K562 (cell line): ENCODE results near the gene AFM. TPM values are rescaled to one million over a fixed set of nuclear protein-coding genes. Genes with fewer than 3 reads are reported as not detected.
A peak's percentile ranks its signal among the peaks of the same experiment; 100 is the strongest.

Experiments used
- ATF1 ChIP-seq, 2 experiments: fragments of 450-650 bp in 1 of 2; IDR thresholded peaks; 2 replicates each; pipeline ENCODE4 v1.6.1; 2016; ENCODE audit warnings: missing compliant biosample characterization in 1 of 2, missing genetic modification characterization in 1 of 2
- CBX2 ChIP-seq: fragments of 200-600 bp; sonication (generic); IDR thresholded peaks from one replicate; pipeline ENCODE4 v1.6.1; 2012; ENCODE audit warnings: mild to moderate bottlenecking, low read length, inconsistent platforms; ENCODE audit not compliant: insufficient read depth, poor library complexity, severe bottlenecking
- E2F4 ChIP-seq: sonication (generic); formaldehyde crosslinking; IDR thresholded peaks from 2 replicates; pipeline ENCODE4 v1.8.0; 2022; ENCODE audit warnings: mild to moderate bottlenecking, low read depth, missing genetic modification reagents
- ELF2 ChIP-seq: fragments of 250-450 bp; sonication (Bioruptor Pico); IDR thresholded peaks from 2 replicates; pipeline ENCODE4 v1.5.0; 2021; ENCODE audit warnings: mild to moderate bottlenecking
- ETS1 ChIP-seq: conservative IDR thresholded peaks from 2 replicates; pipeline ENCODE4 v1.6.1; 2011; ENCODE audit warnings: low read depth, mild to moderate bottlenecking, low read length; ENCODE audit not compliant: control insufficient read depth
- FOXK1 ChIP-seq: sonication (generic); formaldehyde crosslinking; IDR thresholded peaks from 2 replicates; pipeline ENCODE4 v1.8.0; 2022; ENCODE audit warnings: missing genetic modification reagents, mild to moderate bottlenecking, borderline replicate concordance
- KLF6 ChIP-seq: fragments of 250-450 bp; sonication (Bioruptor Pico); IDR thresholded peaks from 2 replicates; pipeline ENCODE4 v1.4.0; 2020; ENCODE audit warnings: mild to moderate bottlenecking, moderate library complexity, borderline replicate concordance
- MAFK ChIP-seq: IDR thresholded peaks from 2 replicates; pipeline ENCODE4 v1.6.1; 2011; ENCODE audit warnings: low read length, improper control_type of control experiment
- MLX ChIP-seq, 2 experiments: fragments of 450-650 bp in 1 of 2; sonication (generic) in 1 of 2; formaldehyde crosslinking; conservative IDR thresholded peaks; 2 replicates each; pipeline versions ENCODE4 v1.4.0 to v1.8.1; 2020 to 2022; ENCODE audit warnings: mild to moderate bottlenecking in 1 of 2, missing genetic modification reagents in 1 of 2
- NFE2L1 ChIP-seq: fragments of 450-650 bp; IDR thresholded peaks from 2 replicates; pipeline ENCODE4 v1.6.1; 2016; ENCODE audit warnings: missing genetic modification characterization, low read depth, mild to moderate bottlenecking, missing compliant biosample characterization, moderate library complexity, borderline replicate concordance
- NR3C1 ChIP-seq: sonication (generic); formaldehyde crosslinking; IDR thresholded peaks from 2 replicates; pipeline ENCODE4 v1.8.1; 2022; ENCODE audit warnings: missing genetic modification reagents
- RFX7 ChIP-seq: fragments of 250-450 bp; sonication (Bioruptor Pico); IDR thresholded peaks from 2 replicates; pipeline ENCODE4 v1.5.1; 2021; ENCODE audit warnings: mild to moderate bottlenecking
- RHOXF2B ChIP-seq: fragments of 250-450 bp; sonication (Bioruptor Pico); conservative IDR thresholded peaks from 2 replicates; pipeline ENCODE4 v1.5.1; 2021
- SRSF1 ChIP-seq: fragments of 200-400 bp; formaldehyde crosslinking; IDR thresholded peaks from 2 replicates; pipeline ENCODE4 v1.6.1; 2017; ENCODE audit warnings: mild to moderate bottlenecking, low read depth, low read length, moderate library complexity
- THRB ChIP-seq: fragments of 450-650 bp; formaldehyde crosslinking; conservative IDR thresholded peaks from 2 replicates; pipeline ENCODE4 v1.4.0; 2022; ENCODE audit warnings: mild to moderate bottlenecking, missing genetic modification characterization
- ZBTB9 ChIP-seq: fragments of 450-650 bp; formaldehyde crosslinking; IDR thresholded peaks from 2 replicates; pipeline ENCODE4 v1.4.0; 2020; ENCODE audit warnings: mild to moderate bottlenecking, moderate library complexity
- ZC3H11A ChIP-seq: IDR thresholded peaks from 2 replicates; pipeline ENCODE4 v1.6.1; 2012; ENCODE audit warnings: low read depth, low read length, improper control_type of control experiment
- ZNF436 ChIP-seq: fragments of 250-450, 450-650 bp; sonication (Bioruptor Pico); formaldehyde crosslinking; IDR thresholded peaks from 2 replicates; pipeline ENCODE4 v1.7.0; 2020; ENCODE audit warnings: mild to moderate bottlenecking
- ZNF699 ChIP-seq: fragments of 250-450 bp; sonication (Bioruptor Pico); IDR thresholded peaks from 2 replicates; pipeline ENCODE4 v1.8.0; 2021; ENCODE audit warnings: mild to moderate bottlenecking, moderate library complexity; ENCODE audit not compliant: insufficient replicate concordance
- polyA plus RNA-seq, 8 experiments: library from polyadenylated mRNA; depleted of rRNA in 4 of 8; stranded (reverse) in 5 of 8; unstranded in 3 of 8; fragments of >200 nt; fragmentation: Nextera tagmentation in 2 of 8; fragmentation: Illumina TruSeq in 1 of 8; extraction: Ambion mirVana in 2 of 8; extraction: Trizol in 1 of 8; gene quantifications; 2 replicates each; pipeline versions ENCODE4 v1.2.1 to v1.2.3, GENCODE V29; 2011 to 2014; ENCODE audit warnings: inconsistent platforms in 1 of 8, missing spikeins in 1 of 8
- total RNA-seq, 7 experiments: library from RNA; depleted of rRNA in 6 of 7; stranded (reverse); fragments of >200 nt in 6 of 7; fragmentation: Illumina TruSeq in 2 of 7; extraction: Trizol in 2 of 7; gene quantifications; 2 replicates each; pipeline versions ENCODE4 v1.2.1 to v1.2.3, GENCODE V29; 2011 to 2021; ENCODE audit warnings: low replicate concordance in 1 of 7
- TF ChIP-seq, protein P1 (sequence below): fragments of 250-450 bp; sonication (Bioruptor Pico); IDR thresholded peaks from 2 replicates; pipeline ENCODE4 v1.5.0; 2020; ENCODE audit warnings: mild to moderate bottlenecking, borderline replicate concordance

The AFM gene
- total and polyA plus RNA-seq, 9 of the 15 experiments (the other 6 are each of a cell fraction or from before 2014, with no cell fraction given), result 0.07 to 0.15 (median 0.12) TPM; not detected in 5

- TF ChIP-seq, protein P1, sequence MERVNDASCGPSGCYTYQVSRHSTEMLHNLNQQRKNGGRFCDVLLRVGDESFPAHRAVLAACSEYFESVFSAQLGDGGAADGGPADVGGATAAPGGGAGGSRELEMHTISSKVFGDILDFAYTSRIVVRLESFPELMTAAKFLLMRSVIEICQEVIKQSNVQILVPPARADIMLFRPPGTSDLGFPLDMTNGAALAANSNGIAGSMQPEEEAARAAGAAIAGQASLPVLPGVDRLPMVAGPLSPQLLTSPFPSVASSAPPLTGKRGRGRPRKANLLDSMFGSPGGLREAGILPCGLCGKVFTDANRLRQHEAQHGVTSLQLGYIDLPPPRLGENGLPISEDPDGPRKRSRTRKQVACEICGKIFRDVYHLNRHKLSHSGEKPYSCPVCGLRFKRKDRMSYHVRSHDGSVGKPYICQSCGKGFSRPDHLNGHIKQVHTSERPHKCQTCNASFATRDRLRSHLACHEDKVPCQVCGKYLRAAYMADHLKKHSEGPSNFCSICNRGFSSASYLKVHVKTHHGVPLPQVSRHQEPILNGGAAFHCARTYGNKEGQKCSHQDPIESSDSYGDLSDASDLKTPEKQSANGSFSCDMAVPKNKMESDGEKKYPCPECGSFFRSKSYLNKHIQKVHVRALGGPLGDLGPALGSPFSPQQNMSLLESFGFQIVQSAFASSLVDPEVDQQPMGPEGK (CRISPR knock-in tag), result no peak
- TF ChIP-seq RHOXF2B (no peak), ELF2 (CRISPR knock-in tag) (no peak), CBX2 (no peak), NR3C1 (CRISPR knock-in tag) (no peak), MLX (CRISPR knock-in tag; conservative IDR thresholded peaks at IDR 0.05) (no peak), ZC3H11A (no peak), THRB (no peak), RFX7 (no peak), NFE2L1 (tag) (peak; percentile 85), ZNF436 (no peak), ZBTB9 (CRISPR knock-in tag) (no peak), KLF6 (no peak), SRSF1 (no peak), E2F4 (CRISPR knock-in tag) (no peak), FOXK1 (no peak), MAFK (peak; percentile 69), ETS1 (no peak), ATF1 (CRISPR knock-in tag; IDR thresholded peaks at IDR 0.05) (no peak), ATF1 (tag; IDR thresholded peaks at IDR 0.05) (0 out of 2 replicates have a peak, but pooled peaks have one; percentile 25), ZNF699 (CRISPR knock-in tag) (no peak)
Observed at GRCh38 chr4:73450398-73451004, 31.0 kb upstream of the AFM start (continued).
